PFSK-1 (cell line): ENCODE data around the gene DSN1.

ENCODE experiments used
- FOXP2 ChIP-seq: optimal IDR thresholded peaks from 2 replicates; pipeline ENCODE3; 2011; ENCODE audit warnings: borderline replicate concordance, control low read depth, inconsistent platforms; ENCODE audit not compliant: insufficient read depth; ENCODE audit errors: extremely low read length, extremely low read depth
- POLR2AphosphoS5 ChIP-seq: IDR thresholded peaks from 2 replicates; pipeline ENCODE4 v1.6.1; 2012; ENCODE audit warnings: low read depth, mild to moderate bottlenecking, control low read depth, low read length, moderate library complexity
- REST ChIP-seq, 2 experiments: IDR thresholded peaks; 2 replicates each; pipeline versions ENCODE4 v1.6.1 to v1.8.0; 2011 to 2012; ENCODE audit warnings: low read depth in 2 of 2, low read length in 2 of 2, control low read depth in 1 of 2, inconsistent platforms in 1 of 2, mild to moderate bottlenecking in 1 of 2, moderate library complexity in 1 of 2; ENCODE audit not compliant: insufficient read depth in 1 of 2
- SIN3A ChIP-seq: IDR thresholded peaks from 2 replicates; pipeline ENCODE4 v1.6.1; 2012; ENCODE audit warnings: mild to moderate bottlenecking, low read length, moderate library complexity, borderline replicate concordance; ENCODE audit not compliant: insufficient read depth
- TAF1 ChIP-seq: IDR thresholded peaks from 2 replicates; pipeline ENCODE4 v1.6.1; 2012; ENCODE audit warnings: low read length, control low read depth, borderline replicate concordance; ENCODE audit not compliant: insufficient read depth

The DSN1 gene

GRCh38 chr20:36819659-36820058 lies 46.1 kb upstream of the DSN1 start:
- TF ChIP-seq REST (IDR thresholded peaks at IDR 0.05; ENCODE audit: insufficient read depth in 1 of 2, low read depth in 2 of 2, low read length in 2 of 2), result no peak

- TF ChIP-seq FOXP2 (no peak), SIN3A (no peak), POLR2AphosphoS5 (no peak), TAF1 (no peak), REST (IDR thresholded peaks at IDR 0.05; ENCODE audit: insufficient read depth in 1 of 2, low read depth in 2 of 2, low read length in 2 of 2) (no peak)
Observed at GRCh38 chr20:36818861-36819260, 45.3 kb upstream of the DSN1 start.

- TF ChIP-seq TAF1, result no peak
Observed at GRCh38 chr20:36818185-36818584, 44.6 kb upstream of the DSN1 start.

GRCh38 chr20:36817496-36817895 lies 43.9 kb upstream of the DSN1 start:
- TF ChIP-seq TAF1 (no peak), FOXP2 (no peak), SIN3A (no peak), REST (IDR thresholded peaks at IDR 0.05; ENCODE audit: insufficient read depth in 1 of 2, low read depth in 2 of 2, low read length in 2 of 2) (no peak), POLR2AphosphoS5 (no peak)

GRCh38 chr20:36815454-36816091 lies 42.0 kb upstream of the DSN1 start:
- no peak for TF ChIP-seq FOXP2
- no peak for TF ChIP-seq REST (IDR thresholded peaks at IDR 0.05; ENCODE audit: insufficient read depth in 1 of 2, low read depth in 2 of 2, low read length in 2 of 2)
- no peak for TF ChIP-seq TAF1
- TF ChIP-seq POLR2AphosphoS5, result no peak
- no peak for TF ChIP-seq SIN3A
